ENCODE data around the gene ZNF609. TPM values are rescaled to one million over a fixed set of nuclear protein-coding genes. Genes with fewer than 3 reads are reported as not detected.

Gene ZNF609
- total RNA-seq, 1 donor from 2014 or later = 41.2 TPM

GRCh38 chr15:64524778-64525177 lies 64.4 kb downstream of the ZNF609 start:
- no peak overlapping the region for H3K4me3 Mint-ChIP-seq (ENCODE audit: unreplicated experiment)
- H3K4me1 Mint-ChIP-seq (ENCODE audit: unreplicated experiment) = peaks cover 23% of the 10 kb centered on the region
- DNase-seq (ENCODE audit: low spot score) = no peak
- H3K27ac Mint-ChIP-seq (ENCODE audit: unreplicated experiment) = no peak overlapping the region
- peaks cover 1% of the 10 kb centered on the region for H3K27me3 Mint-ChIP-seq (ENCODE audit: unreplicated experiment)
- no peak for TF ChIP-seq CTCF (IDR thresholded peaks at IDR 0.05; ENCODE audit: unreplicated experiment)
- no peaks in the 10 kb centered on the region for H3K9me3 Mint-ChIP-seq (ENCODE audit: unreplicated experiment)
- no peaks in the 10 kb centered on the region for H3K36me3 Mint-ChIP-seq (ENCODE audit: low read depth, unreplicated experiment)

DNA sequence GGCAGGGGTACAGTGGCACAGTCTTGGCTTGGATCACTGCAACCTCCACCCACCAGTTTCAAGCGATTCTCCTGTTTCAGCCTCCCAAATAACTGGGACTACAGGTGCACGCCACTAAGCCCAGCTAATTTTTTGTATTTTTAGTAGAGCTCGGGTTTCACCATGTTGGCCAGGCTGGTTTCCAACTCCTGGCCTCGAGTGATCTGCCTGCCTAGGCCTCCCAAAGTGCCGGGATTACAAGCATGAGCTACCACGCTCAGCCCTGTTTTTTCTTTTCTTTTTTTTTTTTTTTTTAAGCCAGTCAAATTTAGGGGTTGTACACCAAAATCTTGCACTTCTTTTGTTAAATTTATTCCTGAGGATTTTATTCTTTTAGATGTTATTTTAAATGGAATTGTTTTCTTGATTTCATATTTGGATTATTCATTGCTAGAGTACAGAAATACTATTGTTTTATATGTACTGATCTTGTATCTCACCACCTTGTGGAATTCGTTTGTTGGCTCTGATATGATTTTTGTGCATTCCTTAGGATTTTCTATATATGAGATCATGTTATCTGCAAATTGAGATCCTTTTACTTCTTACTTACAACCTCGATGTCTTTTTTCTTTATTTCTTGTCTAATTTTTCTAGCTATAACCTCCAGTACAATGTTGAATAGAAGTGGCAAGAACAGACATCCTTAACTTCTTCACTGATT lies 65.6 kb downstream of the ZNF609 start:
- no peak overlapping the region for H3K27ac Mint-ChIP-seq (ENCODE audit: unreplicated experiment)
- no peaks in the 10 kb centered on the region for H3K36me3 Mint-ChIP-seq (ENCODE audit: low read depth, unreplicated experiment)
- H3K4me1 Mint-ChIP-seq (ENCODE audit: unreplicated experiment) = peaks cover 18% of the 10 kb centered on the region
- no peak for TF ChIP-seq CTCF (IDR thresholded peaks at IDR 0.05; ENCODE audit: unreplicated experiment)
- DNase-seq (ENCODE audit: low spot score) = no peak
- no peaks in the 10 kb centered on the region for H3K27me3 Mint-ChIP-seq (ENCODE audit: unreplicated experiment)
- no peak overlapping the region for H3K4me3 Mint-ChIP-seq (ENCODE audit: unreplicated experiment)
- H3K9me3 Mint-ChIP-seq (ENCODE audit: unreplicated experiment) = no peaks in the 10 kb centered on the region

GRCh38 chr15:64527263-64527984 lies 67.0 kb downstream of the ZNF609 start:
- H3K4me3 Mint-ChIP-seq (ENCODE audit: unreplicated experiment) = no peak overlapping the region
- H3K4me1 Mint-ChIP-seq (ENCODE audit: unreplicated experiment) = peaks cover 14% of the 10 kb centered on the region
- no peak for DNase-seq (ENCODE audit: low spot score)
- H3K36me3 Mint-ChIP-seq (ENCODE audit: low read depth, unreplicated experiment) = no peaks in the 10 kb centered on the region
- H3K27me3 Mint-ChIP-seq (ENCODE audit: unreplicated experiment) = no peaks in the 10 kb centered on the region
- no peak for TF ChIP-seq CTCF (IDR thresholded peaks at IDR 0.05; ENCODE audit: unreplicated experiment)
- peak overlapping the region; percentile 12 for H3K27ac Mint-ChIP-seq (ENCODE audit: unreplicated experiment)
- H3K9me3 Mint-ChIP-seq (ENCODE audit: unreplicated experiment) = no peaks in the 10 kb centered on the region

DNA sequence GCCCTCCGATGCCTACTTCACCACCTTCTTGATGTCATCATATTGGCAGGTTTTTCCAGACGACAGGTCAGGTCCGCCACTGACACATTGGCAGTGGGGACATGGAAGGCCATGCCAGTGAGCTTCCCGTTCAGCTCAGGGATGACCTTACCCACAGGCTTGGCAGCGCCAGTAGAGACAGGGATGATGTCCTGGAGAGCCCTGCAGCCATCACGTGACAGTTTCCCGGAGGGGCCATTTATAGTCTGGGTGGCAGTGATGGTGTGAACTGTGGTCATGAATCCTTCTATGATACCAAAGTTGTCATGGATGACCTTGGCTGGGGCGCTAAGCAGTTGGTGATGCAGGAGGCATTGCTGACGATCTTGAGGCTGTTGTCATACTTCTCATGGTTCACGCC lies 68.5 kb downstream of the ZNF609 start:
- H3K4me1 Mint-ChIP-seq (ENCODE audit: unreplicated experiment) = peaks cover 14% of the 10 kb centered on the region
- no peaks in the 10 kb centered on the region for H3K9me3 Mint-ChIP-seq (ENCODE audit: unreplicated experiment)
- DNase-seq (ENCODE audit: low spot score) = no peak
- no peaks in the 10 kb centered on the region for H3K27me3 Mint-ChIP-seq (ENCODE audit: unreplicated experiment)
- H3K27ac Mint-ChIP-seq (ENCODE audit: unreplicated experiment) = no peak overlapping the region
- no peak for TF ChIP-seq CTCF (IDR thresholded peaks at IDR 0.05; ENCODE audit: unreplicated experiment)
- no peaks in the 10 kb centered on the region for H3K36me3 Mint-ChIP-seq (ENCODE audit: low read depth, unreplicated experiment)
- no peak overlapping the region for H3K4me3 Mint-ChIP-seq (ENCODE audit: unreplicated experiment)

DNA sequence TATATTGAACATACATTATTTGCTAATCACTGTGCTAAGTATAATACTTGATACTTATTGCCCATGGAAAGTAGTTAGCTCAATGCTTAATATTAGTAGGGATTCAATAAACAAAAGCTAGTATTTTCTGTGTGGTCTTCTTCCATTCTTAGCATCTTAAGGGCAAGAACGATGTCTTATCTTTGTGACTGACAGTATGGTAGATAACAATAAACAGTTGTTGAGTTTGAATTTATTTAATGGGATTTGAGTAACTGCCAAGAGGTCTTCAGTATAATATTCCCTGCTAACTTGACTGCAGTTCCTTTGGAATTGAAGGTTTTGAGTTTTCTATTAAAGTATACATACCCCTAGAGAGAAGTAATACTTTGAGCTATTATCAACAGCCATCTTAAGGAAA lies 70.1 kb downstream of the ZNF609 start:
- Mint-ChIP-seq H3K27ac (ENCODE audit: unreplicated experiment) (no peak overlapping the region), H3K9me3 (ENCODE audit: unreplicated experiment) (no peaks in the 10 kb centered on the region), H3K4me3 (ENCODE audit: unreplicated experiment) (no peak overlapping the region), H3K4me1 (ENCODE audit: unreplicated experiment) (peaks cover 18% of the 10 kb centered on the region), H3K36me3 (ENCODE audit: low read depth, unreplicated experiment) (peaks cover 3% of the 10 kb centered on the region), H3K27me3 (ENCODE audit: unreplicated experiment) (no peaks in the 10 kb centered on the region)
- DNase-seq (ENCODE audit: low spot score) = no peak
- TF ChIP-seq CTCF (IDR thresholded peaks at IDR 0.05; ENCODE audit: unreplicated experiment) = no peak

All from endothelial cell (in vitro differentiated cells).